Transverse colon (tissue), 4 donors: ENCODE results near the gene SPAG4. TPM values are rescaled to one million over a fixed set of nuclear protein-coding genes. Genes with fewer than 3 reads are reported as not detected.

Source experiments
- DNase-seq: peaks from one replicate; pipeline ENCODE4 v3.0.0-alpha.2; 2019
- H3K27ac ChIP-seq, 4 donors: fragments of 200-600 bp; sonication (generic); 2 replicates each; pipeline ENCODE4 v1.5.1; 2016 to 2018; ENCODE audit warnings: inconsistent platforms in 4 of 4
- H3K27me3 ChIP-seq: fragments of 200-600 bp; sonication (generic); 2 replicates; pipeline ENCODE4 v1.5.1; 2017; ENCODE audit warnings: inconsistent platforms
- H3K36me3 ChIP-seq, 4 donors: fragments of 200-600 bp; sonication (generic); 2 replicates each; pipeline ENCODE4 v1.5.1; 2017 to 2019; ENCODE audit warnings: inconsistent platforms in 4 of 4
- H3K4me1 ChIP-seq, 4 donors: fragments of 200-600 bp; sonication (generic); 2 replicates each; pipeline ENCODE4 v1.5.1; 2017 to 2020; ENCODE audit warnings: inconsistent platforms in 4 of 4
- H3K4me3 ChIP-seq, 4 donors: fragments of 200-600 bp; sonication (generic); 1 replicate in 1 of 4; 2 replicates in 3 of 4; pipeline versions ENCODE4 v1.5.1 to v1.6.1; 2017 to 2019; ENCODE audit warnings: inconsistent platforms in 4 of 4
- H3K9me3 ChIP-seq, 2 donors: fragments of 200-600 bp; sonication (generic); 2 replicates each; pipeline ENCODE4 v1.5.1; 2017 to 2019; ENCODE audit warnings: inconsistent platforms in 2 of 2
- EP300 ChIP-seq: sonication (generic); formaldehyde crosslinking; IDR thresholded peaks from one replicate; pipeline ENCODE4 v1.6.1; 2017; ENCODE audit warnings: antibody characterized with exemption, low read depth
- POLR2A ChIP-seq: fragments of 450-650 bp; IDR thresholded peaks from one replicate; pipeline ENCODE4 v1.6.1; 2016; ENCODE audit warnings: antibody characterized with exemption, mild to moderate bottlenecking, moderate library complexity
- POLR2AphosphoS5 ChIP-seq, 3 donors: sonication (generic); formaldehyde crosslinking; IDR thresholded peaks; one replicate each; pipeline ENCODE4 v1.6.1; 2016; ENCODE audit warnings: antibody characterized with exemption in 3 of 3
- WGBS, 2 donors: methylation state at CpG; one replicate each; pipeline ENCODE4 v1.1.5; 2018; ENCODE audit warnings: low coverage in 1 of 2; 5-methylcytosine and 5-hydroxymethylcytosine counted together
- in situ Hi-C, 4 donors: fragments of 200-750 bp; cut with MboI; loops; one replicate each; pipeline versions ENCODE4 v1.15.0 to v1.15.1; 2017; ENCODE audit warnings: low sequenced_read_pairs in 3 of 4, low pct_ligation_motif_present in 1 of 4, low pct_unique_long_range_greater_than_20kb in 1 of 4
- intact Hi-C: fragments of 100-400 bp; cut with DNase I; formaldehyde crosslinking; loops from one replicate; pipeline ENCODE4 v1.15.1; 2023; ENCODE audit warnings: low total_unique reads
- total RNA-seq, 4 donors: library from RNA; depleted of rRNA; stranded (reverse); fragments of >200 nt; gene quantifications; one replicate each; pipeline ENCODE4 v1.1.0, GENCODE V29; 2016
- TF ChIP-seq, protein P1 (sequence below), 5 experiments: fragments of 200-600 bp in 3 of 5; fragments of 450-650 bp in 2 of 5; sonication (generic) in 3 of 5; IDR thresholded peaks; 1 replicate in 2 of 5; 2 replicates in 3 of 5; pipeline ENCODE4 v1.5.1; 2016 to 2017; ENCODE audit warnings: antibody characterized with exemption in 5 of 5, inconsistent platforms in 3 of 5, mild to moderate bottlenecking in 2 of 5, moderate library complexity in 1 of 5

SPAG4 gene
- total RNA-seq, 4 donors from 2014 or later: 3.3 to 17.5 TPM; not detected in 2

DNA sequence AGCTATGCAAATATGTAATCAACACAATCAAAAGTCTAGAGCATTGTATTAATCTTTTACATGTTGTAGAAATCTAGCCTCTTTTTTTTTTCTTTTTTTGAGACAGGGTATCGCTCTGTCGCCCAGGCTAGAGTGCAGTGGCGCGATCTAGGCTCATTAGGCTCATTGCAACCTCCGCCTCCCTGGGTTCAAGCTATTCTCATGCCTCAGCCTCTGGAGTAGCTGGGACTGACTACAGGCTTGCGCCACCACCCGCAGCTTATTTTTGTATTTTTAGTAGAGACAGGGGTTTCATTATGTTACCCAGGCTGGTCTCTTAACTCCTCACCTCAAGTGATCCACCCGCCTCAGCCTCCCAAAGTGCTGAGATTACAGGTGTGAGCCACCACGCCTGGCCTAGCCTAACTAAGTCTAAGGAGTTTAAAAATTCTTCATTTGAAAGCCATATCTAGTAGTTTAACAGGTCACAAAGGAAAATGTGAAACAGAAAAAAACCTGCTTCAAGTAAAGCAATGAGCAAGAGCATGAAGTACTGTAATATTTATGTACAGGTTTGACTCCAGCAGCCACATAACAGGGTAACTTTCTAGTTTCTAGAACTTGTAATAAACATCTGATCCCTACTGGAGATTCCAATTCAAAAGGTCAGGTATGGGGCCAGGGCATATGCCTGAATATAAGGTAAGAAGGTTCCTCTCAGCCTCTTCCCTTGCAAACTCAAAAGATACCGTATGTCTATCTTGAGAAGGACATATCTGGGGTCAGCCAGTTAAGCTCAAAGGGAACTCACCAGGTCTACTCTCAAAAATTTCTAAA lies 44.7 kb downstream of the SPAG4 start:
- H3K27me3 ChIP-seq: no peaks in the 10 kb centered on the region
- H3K36me3 ChIP-seq: no peaks in the 10 kb centered on the region
- no peak for DNase-seq
- in situ Hi-C loops (no loop called here), intact Hi-C loops (no loop called here)
- no peak overlapping the region for H3K4me3 ChIP-seq
- 89 to 96% methylated on average over 5 to 10 of the region's 10 CpGs for WGBS, 2 donors
- no peaks in the 10 kb centered on the region for H3K9me3 ChIP-seq
- peak overlapping the region in 2 of 4 donors; percentile 25 to 95 for H3K27ac ChIP-seq
- peaks cover 21 to 79% (median 63%) of the 10 kb centered on the region in 4 donors for H3K4me1 ChIP-seq
- no peak for TF ChIP-seq EP300
- TF ChIP-seq POLR2A: no peak
- TF ChIP-seq, protein P1, sequence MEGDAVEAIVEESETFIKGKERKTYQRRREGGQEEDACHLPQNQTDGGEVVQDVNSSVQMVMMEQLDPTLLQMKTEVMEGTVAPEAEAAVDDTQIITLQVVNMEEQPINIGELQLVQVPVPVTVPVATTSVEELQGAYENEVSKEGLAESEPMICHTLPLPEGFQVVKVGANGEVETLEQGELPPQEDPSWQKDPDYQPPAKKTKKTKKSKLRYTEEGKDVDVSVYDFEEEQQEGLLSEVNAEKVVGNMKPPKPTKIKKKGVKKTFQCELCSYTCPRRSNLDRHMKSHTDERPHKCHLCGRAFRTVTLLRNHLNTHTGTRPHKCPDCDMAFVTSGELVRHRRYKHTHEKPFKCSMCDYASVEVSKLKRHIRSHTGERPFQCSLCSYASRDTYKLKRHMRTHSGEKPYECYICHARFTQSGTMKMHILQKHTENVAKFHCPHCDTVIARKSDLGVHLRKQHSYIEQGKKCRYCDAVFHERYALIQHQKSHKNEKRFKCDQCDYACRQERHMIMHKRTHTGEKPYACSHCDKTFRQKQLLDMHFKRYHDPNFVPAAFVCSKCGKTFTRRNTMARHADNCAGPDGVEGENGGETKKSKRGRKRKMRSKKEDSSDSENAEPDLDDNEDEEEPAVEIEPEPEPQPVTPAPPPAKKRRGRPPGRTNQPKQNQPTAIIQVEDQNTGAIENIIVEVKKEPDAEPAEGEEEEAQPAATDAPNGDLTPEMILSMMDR (IDR thresholded peaks at IDR 0.05): no peak
- no peak for TF ChIP-seq POLR2AphosphoS5 (IDR thresholded peaks at IDR 0.05)

DNA sequence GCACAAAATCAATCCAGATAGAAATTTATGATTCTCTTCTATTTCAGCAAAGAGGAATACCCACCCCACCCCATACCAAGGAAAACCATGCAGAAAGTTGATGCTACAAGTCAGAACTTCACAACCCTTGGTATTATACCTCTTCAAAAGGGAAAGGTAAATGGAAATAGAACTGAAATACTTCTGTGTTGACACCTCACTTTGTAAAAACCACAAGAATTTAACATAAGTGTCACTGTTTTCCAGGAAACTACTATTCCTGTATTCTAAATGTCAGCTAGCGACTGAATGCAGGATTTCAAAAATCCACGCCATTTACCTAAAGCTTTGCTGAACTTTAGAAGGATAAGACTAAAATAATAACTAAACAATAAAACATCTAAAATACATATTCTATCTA lies 45.4 kb downstream of the SPAG4 start:
- Histone ChIP-seq H3K4me1 (peaks cover 21 to 74% (median 63%) of the 10 kb centered on the region in 4 donors), H3K27me3 (no peaks in the 10 kb centered on the region), H3K9me3 (no peaks in the 10 kb centered on the region), H3K4me3 (no peak overlapping the region), H3K27ac (peak overlapping the region in 2 of 4 donors; percentile 95 to 98), H3K36me3 (no peaks in the 10 kb centered on the region)
- DNase-seq: no peak
- intact Hi-C loops: no loop called here
- in situ Hi-C loops: no loop called here
- TF ChIP-seq, protein P1 (IDR thresholded peaks at IDR 0.05): no peak
- TF ChIP-seq POLR2AphosphoS5 (IDR thresholded peaks at IDR 0.05) (no peak), EP300 (no peak), POLR2A (no peak)
- WGBS, 2 donors: 62 to 74% methylated on average over 2 of the region's 2 CpGs

DNA sequence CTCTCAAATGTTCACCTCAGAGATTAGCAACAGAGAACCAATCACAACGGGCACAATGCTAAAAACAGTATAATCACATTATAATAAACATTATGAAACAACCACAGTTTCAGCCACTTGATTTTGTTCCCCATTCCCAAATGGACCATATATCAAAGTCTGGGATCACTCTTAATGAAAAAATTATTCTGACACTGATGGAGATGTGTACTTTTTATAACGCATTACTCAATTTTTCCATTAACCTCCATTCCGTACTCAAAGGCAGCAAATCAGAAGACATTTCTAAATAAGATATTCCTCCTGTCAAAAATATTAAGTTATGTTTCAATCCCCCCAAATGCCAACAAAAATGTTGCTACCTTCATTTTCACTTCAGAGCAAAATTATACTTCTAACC lies 46.3 kb downstream of the SPAG4 start:
- 38 to 47% methylated on average over 3 of the region's 3 CpGs for WGBS, 2 donors
- Histone ChIP-seq H3K27me3 (no peaks in the 10 kb centered on the region), H3K4me3 (peak overlapping the region in 1 of 4 donors; percentile 69), H3K27ac (peak overlapping the region; percentile 24 to 98 (median 96)), H3K36me3 (no peaks in the 10 kb centered on the region), H3K9me3 (no peaks in the 10 kb centered on the region), H3K4me1 (peaks cover 21 to 65% (median 57%) of the 10 kb centered on the region in 4 donors)
- intact Hi-C loops: no loop called here
- in situ Hi-C loops: no loop called here
- DNase-seq: no peak
- TF ChIP-seq, protein P1 (IDR thresholded peaks at IDR 0.05): no peak
- no peak for TF ChIP-seq EP300
- TF ChIP-seq POLR2A: no peak
- TF ChIP-seq POLR2AphosphoS5 (IDR thresholded peaks at IDR 0.05): no peak

DNA sequence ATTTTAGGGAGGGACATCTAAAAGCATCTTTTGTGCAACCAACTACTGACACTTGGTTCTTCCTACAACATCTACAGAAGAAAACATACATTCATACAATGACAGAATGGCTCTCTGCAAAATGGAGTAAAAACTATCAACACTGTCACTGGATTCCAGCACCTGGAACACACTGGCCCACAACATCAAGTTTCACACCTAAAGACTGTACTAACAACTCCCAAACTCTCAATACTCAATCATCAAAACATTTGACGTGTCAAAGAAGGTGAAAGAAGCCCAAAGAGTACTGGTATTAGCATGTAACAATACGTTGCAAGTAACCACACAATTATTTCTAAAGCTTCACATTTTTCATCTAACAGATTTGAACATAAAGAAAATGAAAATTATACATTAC lies 46.9 kb downstream of the SPAG4 start:
- H3K4me3 ChIP-seq: peak overlapping the region in 2 of 4 donors; percentile 69 to 87
- in situ Hi-C loops: no loop called here
- H3K27ac ChIP-seq: peak overlapping the region; percentile 17 to 98 (median 96)
- no peaks in the 10 kb centered on the region for H3K27me3 ChIP-seq
- H3K36me3 ChIP-seq: no peaks in the 10 kb centered on the region
- intact Hi-C loops: no loop called here
- WGBS, 2 donors: 11 to 12% methylated on average over 2 of the region's 2 CpGs
- H3K4me1 ChIP-seq: peaks cover 16 to 59% (median 51%) of the 10 kb centered on the region in 4 donors
- no peak for DNase-seq
- no peak for TF ChIP-seq POLR2AphosphoS5 (IDR thresholded peaks at IDR 0.05)
- no peak for TF ChIP-seq EP300
- TF ChIP-seq, protein P1 (IDR thresholded peaks at IDR 0.05): no peak
- no peak for TF ChIP-seq POLR2A
- no peaks in the 10 kb centered on the region for H3K9me3 ChIP-seq
